ENCODE measurements around the gene TRIM67.
"Not testable (repeated sequence)": the region's sequence is repeated elsewhere in the genome, so short reads cannot be mapped to it uniquely, and the experiment has no call there.

TRIM67 gene

GRCh38 chr1:231158141-231158540, 3.7 kb upstream of the TRIM67 start:
- not testable (repeated sequence) for DNase-seq (ENCODE audit: low spot score)

GRCh38 chr1:231159202-231159962, 2.5 kb upstream of the TRIM67 start:
- DNase-seq (ENCODE audit: low spot score) = no peak

GRCh38 chr1:231159963-231160761, 1.7 kb upstream of the TRIM67 start:
- no peak for DNase-seq (ENCODE audit: low spot score)

- peak; percentile 65 for DNase-seq (ENCODE audit: low spot score)
These were observed 777 bp upstream of the TRIM67 start for GRCh38 chr1:231160895-231161666.

GRCh38 chr1:231162297-231162969, 575 bp downstream of the TRIM67 start:
- no peak for DNase-seq (ENCODE audit: low spot score)

GRCh38 chr1:231162970-231163829, 1.3 kb downstream of the TRIM67 start:
- DNase-seq (ENCODE audit: low spot score) = no peak

- DNase-seq (ENCODE audit: low spot score) = no peak
These were observed 2.1 kb downstream of the TRIM67 start for GRCh38 chr1:231163830-231164427.

- DNase-seq (ENCODE audit: low spot score) = no peak
These were observed 3.5 kb downstream of the TRIM67 start for GRCh38 chr1:231165371-231165770.

- DNase-seq (ENCODE audit: low spot score) = no peak
These were observed 4.5 kb downstream of the TRIM67 start for GRCh38 chr1:231166398-231166797.

GRCh38 chr1:231170875-231171274, 9.0 kb downstream of the TRIM67 start:
- no peak for DNase-seq (ENCODE audit: low spot score)

GRCh38 chr1:231171623-231172197, 9.9 kb downstream of the TRIM67 start:
- DNase-seq (ENCODE audit: low spot score) = no peak

- no peak for DNase-seq (ENCODE audit: low spot score)
These were observed 10.6 kb downstream of the TRIM67 start for GRCh38 chr1:231172411-231172810.

- no peak for DNase-seq (ENCODE audit: low spot score)
These were observed 14.6 kb downstream of the TRIM67 start for GRCh38 chr1:231176421-231176820.

GRCh38 chr1:231177226-231177625, 15.4 kb downstream of the TRIM67 start:
- no peak for DNase-seq (ENCODE audit: low spot score)

GRCh38 chr1:231177936-231178335, 16.1 kb downstream of the TRIM67 start:
- DNase-seq (ENCODE audit: low spot score) = no peak

GRCh38 chr1:231178970-231179369, 17.1 kb downstream of the TRIM67 start:
- DNase-seq (ENCODE audit: low spot score) = no peak

- DNase-seq (ENCODE audit: low spot score) = no peak
These were observed 18.2 kb downstream of the TRIM67 start for GRCh38 chr1:231180034-231180433.

- no peak for DNase-seq (ENCODE audit: low spot score)
These were observed 19.4 kb downstream of the TRIM67 start for GRCh38 chr1:231181271-231181670.

GRCh38 chr1:231182317-231182716, 20.5 kb downstream of the TRIM67 start:
- DNase-seq (ENCODE audit: low spot score) = no peak

Data from Ammon's horn (tissue), 1 donor.